DND-41 (cell line): Measurements from ENCODE around the gene KIAA1958.

ENCODE experiments used
- ATAC-seq: fragments of 200-7000 bp; cut with Tn5 transposase; 3 replicates; pipeline ENCODE4 v1.9.1; 2021; ENCODE audit warnings: low read depth; ENCODE audit not compliant: insufficient read depth
- DNase-seq: peaks from one replicate; pipeline ENCODE4 v3.0.0-alpha.2; 2020
- H2AFZ ChIP-seq: 2 replicates; pipeline ENCODE4 v1.6.0; 2012; ENCODE audit warnings: low read depth, low read length
- H3K27ac ChIP-seq: 2 replicates; pipeline ENCODE4 v1.5.1; 2012; ENCODE audit warnings: low read length, inconsistent platforms
- H3K27me3 ChIP-seq: fragments of 200-600 bp; sonication (generic); 2 replicates; pipeline ENCODE4 v1.6.0; 2012; ENCODE audit warnings: low read length, mild to moderate bottlenecking, inconsistent platforms; ENCODE audit not compliant: insufficient read depth, poor library complexity
- H3K36me3 ChIP-seq: 2 replicates; pipeline ENCODE4 v1.5.1; 2012; ENCODE audit warnings: low read length, inconsistent platforms; ENCODE audit not compliant: insufficient read depth
- H3K4me1 ChIP-seq: 2 replicates; pipeline ENCODE4 v1.5.1; 2012; ENCODE audit warnings: mild to moderate bottlenecking, low read length; ENCODE audit not compliant: insufficient read depth
- H3K4me2 ChIP-seq: 2 replicates; pipeline ENCODE4 v1.6.0; 2012; ENCODE audit warnings: mild to moderate bottlenecking, moderate library complexity, low read length, inconsistent platforms; ENCODE audit not compliant: insufficient read depth
- H3K4me3 ChIP-seq, 2 experiments: fragments of 200-600 bp in 1 of 2; shearing (Covaris generic) in 1 of 2; 2 replicates each; pipeline ENCODE4 v1.5.1; 2012 to 2016; ENCODE audit warnings: inconsistent platforms in 2 of 2, low read length in 2 of 2, mild to moderate bottlenecking in 2 of 2, low read depth in 1 of 2, moderate library complexity in 1 of 2
- H3K79me2 ChIP-seq: 2 replicates; pipeline ENCODE4 v1.6.0; 2012; ENCODE audit warnings: low read length, inconsistent platforms; ENCODE audit not compliant: insufficient read depth
- H3K9ac ChIP-seq: 2 replicates; pipeline ENCODE4 v1.6.0; 2012; ENCODE audit warnings: low read depth, mild to moderate bottlenecking, inconsistent platforms, low read length, moderate library complexity
- H3K9me3 ChIP-seq: 2 replicates; pipeline ENCODE4 v1.5.1; 2012; ENCODE audit warnings: low read length, moderate library complexity, mild to moderate bottlenecking, inconsistent platforms; ENCODE audit not compliant: insufficient read depth, severe bottlenecking
- H4K20me1 ChIP-seq: 2 replicates; pipeline ENCODE4 v1.6.0; 2012; ENCODE audit warnings: low read length; ENCODE audit not compliant: insufficient read depth
- CTCF ChIP-seq: IDR thresholded peaks from 2 replicates; pipeline ENCODE4 v1.5.1; 2012; ENCODE audit warnings: borderline replicate concordance, low read length, moderate library complexity, mild to moderate bottlenecking; ENCODE audit not compliant: poor library complexity, severe bottlenecking; ENCODE audit errors: extremely low read depth
- EZH2 ChIP-seq: IDR thresholded peaks from 3 replicates; pipeline ENCODE4 v1.6.1; 2012; ENCODE audit warnings: borderline replicate concordance, low read depth, mild to moderate bottlenecking, moderate library complexity, low read length, inconsistent platforms; ENCODE audit not compliant: severe bottlenecking

The KIAA1958 gene

GRCh38 chr9:112501287-112501686, 14.7 kb downstream of the KIAA1958 start:
- Histone ChIP-seq H3K79me2 (peaks cover 92% of the 10 kb centered on the region), H4K20me1 (peaks cover 14% of the 10 kb centered on the region; the same call in 1 of the 2 replicates), H3K27ac (no peak overlapping the region), H3K36me3 (no peaks in the 10 kb centered on the region), H3K4me1 (no peaks in the 10 kb centered on the region), H3K9ac (no peak overlapping the region), H3K9me3 (no peaks in the 10 kb centered on the region), H3K27me3 (no peaks in the 10 kb centered on the region), H3K4me3 (no peak overlapping the region), H3K4me2 (no peak overlapping the region), H2AFZ (no peak overlapping the region)
- TF ChIP-seq EZH2 (no peak), CTCF (no peak)
- no peak for DNase-seq
- no peak for ATAC-seq

GRCh38 chr9:112502175-112502946, 15.7 kb downstream of the KIAA1958 start:
- Histone ChIP-seq H3K79me2 (peaks cover 93% of the 10 kb centered on the region), H4K20me1 (peaks cover 22% of the 10 kb centered on the region; the same call in 1 of the 2 replicates), H3K27ac (no peak overlapping the region), H3K9ac (no peak overlapping the region), H3K36me3 (no peaks in the 10 kb centered on the region), H3K4me2 (no peak overlapping the region), H3K27me3 (no peaks in the 10 kb centered on the region), H3K4me1 (no peaks in the 10 kb centered on the region), H3K9me3 (no peaks in the 10 kb centered on the region), H2AFZ (no peak overlapping the region), H3K4me3 (no peak overlapping the region)
- ATAC-seq (no peak), DNase-seq (no peak)
- TF ChIP-seq CTCF (no peak), EZH2 (no peak)

- no peak for DNase-seq
- peaks cover 23% of the 10 kb centered on the region; the same call in 1 of the 2 replicates for H4K20me1 ChIP-seq
- H3K4me3 ChIP-seq, result no peak overlapping the region
- no peaks in the 10 kb centered on the region for H3K9me3 ChIP-seq
- TF ChIP-seq CTCF, result no peak
- TF ChIP-seq EZH2, result no peak
- no peak for ATAC-seq
- H3K27me3 ChIP-seq, result no peaks in the 10 kb centered on the region
- no peaks in the 10 kb centered on the region for H3K4me1 ChIP-seq
- peaks cover 92% of the 10 kb centered on the region for H3K79me2 ChIP-seq
- no peak overlapping the region for H3K4me2 ChIP-seq
- H3K9ac ChIP-seq, result no peak overlapping the region
- H2AFZ ChIP-seq, result no peak overlapping the region
- no peak overlapping the region for H3K27ac ChIP-seq
- H3K36me3 ChIP-seq, result no peaks in the 10 kb centered on the region
Observed at GRCh38 chr9:112503170-112503569, 16.5 kb downstream of the KIAA1958 start.
